ENCODE data around the gene AMZ2. TPM values are rescaled to one million over a fixed set of nuclear protein-coding genes. Genes with fewer than 3 reads are reported as not detected.

AMZ2 gene
- total RNA-seq, 1 experiment from 2014 or later = 136 TPM

- H3K27ac ChIP-seq (ENCODE audit: low read length) = peak overlapping the region; percentile 97
- peaks cover 67% of the 10 kb centered on the region for H3K79me2 ChIP-seq (ENCODE audit: low read length)
- DNase-seq = peak; percentile 92
- H3K4me1 ChIP-seq (ENCODE audit: low read length) = peaks cover 63% of the 10 kb centered on the region
- no peaks in the 10 kb centered on the region for H3K27me3 ChIP-seq (ENCODE audit: low read length)
- H3K4me2 ChIP-seq (ENCODE audit: low read depth, low read length, poor library complexity, severe bottlenecking) = peak overlapping the region; percentile 87
- H3K4me3 ChIP-seq (ENCODE audit: low read length) = peak overlapping the region; percentile 95
- H3K9me2 ChIP-seq (replicated peaks; ENCODE audit: insufficient read depth, low read length) = no peaks in the 10 kb centered on the region
- no peak overlapping the region for H2AFZ ChIP-seq (ENCODE audit: low read length)
- H4K20me1 ChIP-seq (ENCODE audit: insufficient read depth, low read depth, low read length) = no peaks in the 10 kb centered on the region
- no peaks in the 10 kb centered on the region for H3K9me3 ChIP-seq (ENCODE audit: low read length)
- H3K9ac ChIP-seq (ENCODE audit: low read length) = peak overlapping the region; percentile 99
- peaks cover 15% of the 10 kb centered on the region for H3K36me3 ChIP-seq (ENCODE audit: insufficient read depth, low read length)
Observed at GRCh38 chr17:68288804-68289203, 41.0 kb downstream of the AMZ2 start.

- H3K9me3 ChIP-seq (ENCODE audit: low read length) = no peaks in the 10 kb centered on the region
- peaks cover 65% of the 10 kb centered on the region for H3K79me2 ChIP-seq (ENCODE audit: low read length)
- H3K9me2 ChIP-seq (replicated peaks; ENCODE audit: insufficient read depth, low read length) = no peaks in the 10 kb centered on the region
- peak overlapping the region; percentile 99 for H3K9ac ChIP-seq (ENCODE audit: low read length)
- peaks cover 68% of the 10 kb centered on the region for H3K4me1 ChIP-seq (ENCODE audit: low read length)
- H4K20me1 ChIP-seq (ENCODE audit: insufficient read depth, low read depth, low read length) = no peaks in the 10 kb centered on the region
- H2AFZ ChIP-seq (ENCODE audit: low read length) = no peak overlapping the region
- H3K27ac ChIP-seq (ENCODE audit: low read length) = peak overlapping the region; percentile 97
- DNase-seq = peak; percentile 79
- H3K4me3 ChIP-seq (ENCODE audit: low read length) = peak overlapping the region; percentile 95
- H3K27me3 ChIP-seq (ENCODE audit: low read length) = no peaks in the 10 kb centered on the region
- peak overlapping the region; percentile 87 for H3K4me2 ChIP-seq (ENCODE audit: low read depth, low read length, poor library complexity, severe bottlenecking)
- peaks cover 13% of the 10 kb centered on the region for H3K36me3 ChIP-seq (ENCODE audit: insufficient read depth, low read length)
Observed at GRCh38 chr17:68289473-68289872, 41.6 kb downstream of the AMZ2 start.

DNA sequence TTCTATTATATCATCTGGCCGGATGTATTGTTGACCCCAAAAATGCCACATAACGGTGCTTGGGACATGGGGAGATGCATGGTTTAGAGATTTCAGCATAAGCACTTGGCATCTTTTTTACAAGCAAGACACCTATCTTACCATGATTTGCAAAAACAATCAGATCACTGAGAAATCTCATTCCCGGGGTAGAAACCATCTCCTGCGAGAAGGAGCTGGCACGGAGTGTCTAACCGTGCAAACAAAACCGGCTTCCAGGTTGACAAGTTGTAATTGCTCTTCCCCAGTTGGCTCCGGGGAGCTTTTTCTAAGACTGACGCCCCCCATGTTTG, 42.1 kb downstream of the AMZ2 start:
- Histone ChIP-seq H4K20me1 (ENCODE audit: insufficient read depth, low read depth, low read length) (no peaks in the 10 kb centered on the region), H3K27me3 (ENCODE audit: low read length) (no peaks in the 10 kb centered on the region), H3K4me2 (ENCODE audit: low read depth, low read length, poor library complexity, severe bottlenecking) (peak overlapping the region; percentile 87), H3K27ac (ENCODE audit: low read length) (peak overlapping the region; percentile 97), H3K36me3 (ENCODE audit: insufficient read depth, low read length) (peaks cover 10% of the 10 kb centered on the region), H3K4me3 (ENCODE audit: low read length) (peak overlapping the region; percentile 95), H2AFZ (ENCODE audit: low read length) (no peak overlapping the region), H3K9me2 (replicated peaks; ENCODE audit: insufficient read depth, low read length) (no peaks in the 10 kb centered on the region), H3K4me1 (ENCODE audit: low read length) (peaks cover 68% of the 10 kb centered on the region), H3K9me3 (ENCODE audit: low read length) (no peaks in the 10 kb centered on the region), H3K9ac (ENCODE audit: low read length) (peak overlapping the region; percentile 99), H3K79me2 (ENCODE audit: low read length) (peaks cover 65% of the 10 kb centered on the region)
- DNase-seq = no peak

DNA sequence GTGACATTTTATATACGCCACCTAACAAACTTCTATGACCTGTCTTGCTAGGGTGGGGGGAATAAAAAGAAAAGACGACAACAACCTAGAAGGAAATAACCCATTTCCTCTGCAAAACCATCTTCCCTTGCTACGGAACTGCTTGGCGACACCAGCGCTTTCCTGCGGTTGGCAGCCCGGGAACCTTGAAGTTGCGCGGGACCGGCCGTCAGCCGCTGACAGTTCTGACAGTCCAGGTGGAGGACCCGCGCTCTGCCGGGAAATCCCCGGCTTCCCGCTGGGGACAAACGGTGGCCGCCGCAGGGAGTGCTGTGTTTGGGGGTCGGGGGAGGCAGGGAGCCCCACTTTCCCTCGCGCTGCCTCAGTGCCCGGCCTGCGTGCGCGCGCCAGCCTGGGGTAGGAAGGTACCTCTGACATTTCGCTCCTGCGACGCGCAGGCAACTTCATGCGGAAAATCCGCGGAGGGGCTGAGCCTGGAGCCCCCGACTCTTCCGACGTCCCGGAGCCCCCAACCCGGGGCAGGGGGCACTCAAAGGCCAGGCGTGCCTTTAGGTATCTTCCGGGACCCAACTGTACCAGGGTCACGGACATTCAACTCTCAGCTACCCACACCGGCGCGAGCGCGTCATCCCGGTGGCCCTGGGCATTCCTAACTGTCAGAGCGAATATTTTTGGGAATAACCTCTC, 42.6 kb downstream of the AMZ2 start:
- H4K20me1 ChIP-seq (ENCODE audit: insufficient read depth, low read depth, low read length) = no peaks in the 10 kb centered on the region
- peak overlapping the region; percentile 99 for H3K9ac ChIP-seq (ENCODE audit: low read length)
- H3K27me3 ChIP-seq (ENCODE audit: low read length) = no peaks in the 10 kb centered on the region
- H3K9me3 ChIP-seq (ENCODE audit: low read length) = no peaks in the 10 kb centered on the region
- H3K9me2 ChIP-seq (replicated peaks; ENCODE audit: insufficient read depth, low read length) = no peaks in the 10 kb centered on the region
- H2AFZ ChIP-seq (ENCODE audit: low read length) = no peak overlapping the region
- H3K4me3 ChIP-seq (ENCODE audit: low read length) = peak overlapping the region; percentile 95
- peaks cover 10% of the 10 kb centered on the region for H3K36me3 ChIP-seq (ENCODE audit: insufficient read depth, low read length)
- DNase-seq = peak; percentile 74
- peak overlapping the region; percentile 87 for H3K4me2 ChIP-seq (ENCODE audit: low read depth, low read length, poor library complexity, severe bottlenecking)
- H3K4me1 ChIP-seq (ENCODE audit: low read length) = peaks cover 67% of the 10 kb centered on the region
- H3K27ac ChIP-seq (ENCODE audit: low read length) = peak overlapping the region; percentile 97
- peaks cover 65% of the 10 kb centered on the region for H3K79me2 ChIP-seq (ENCODE audit: low read length)

DNA sequence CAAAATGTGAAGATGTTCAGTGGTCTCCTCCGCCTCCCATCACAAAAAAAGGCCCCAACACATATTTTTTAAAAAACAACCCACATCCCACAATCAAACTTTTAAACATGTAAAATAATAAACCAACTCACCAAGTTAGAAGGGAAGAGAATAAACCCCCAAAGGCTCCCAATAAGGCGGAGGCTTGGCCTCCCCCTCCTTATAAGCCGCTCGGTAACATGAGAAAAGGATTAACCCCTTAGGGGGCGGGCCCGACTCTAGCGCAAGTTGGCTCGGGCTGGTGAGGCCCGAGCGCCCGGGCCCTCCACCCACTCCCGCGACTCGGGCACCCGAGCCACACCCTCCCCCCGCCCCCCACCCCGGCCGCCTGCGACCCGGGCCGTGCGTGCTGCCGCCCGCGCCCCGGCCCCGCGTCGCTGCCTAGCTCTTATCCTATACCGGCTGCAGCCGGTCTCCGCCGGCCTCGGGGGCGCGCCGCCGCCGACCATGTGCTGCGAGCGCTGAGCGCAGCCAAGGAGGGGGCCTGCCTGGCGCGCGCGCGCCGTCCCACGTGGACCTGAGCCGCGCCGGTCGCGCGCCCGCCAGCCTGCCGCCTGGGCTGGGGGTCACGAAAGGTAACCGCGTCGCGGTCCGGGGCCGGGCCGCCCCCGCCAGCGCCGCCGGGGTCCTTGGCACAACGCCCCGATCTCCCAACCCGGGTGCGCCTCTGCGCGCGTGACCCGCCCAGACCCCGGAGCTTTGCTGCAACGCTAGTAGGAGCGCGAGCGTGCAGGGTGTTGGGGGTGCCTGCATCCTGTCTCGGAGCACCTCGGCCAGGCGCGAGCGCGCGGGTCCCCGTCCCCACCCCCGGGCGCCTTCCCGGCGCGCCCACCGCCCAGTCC, 43.4 kb downstream of the AMZ2 start, which contains the start of the genes ARSG and SLC16A6:
Gene ARSG, plus strand, starts transcription at position 541 of the 881 bp plus-strand sequence. CDS start 15,999 bp downstream, outside the sequence.
Gene SLC16A6, minus strand, starts transcription at position 173 of the 881 bp plus-strand sequence. CDS start 12,807 bp downstream, outside the sequence.
- no peaks in the 10 kb centered on the region for H4K20me1 ChIP-seq (ENCODE audit: insufficient read depth, low read depth, low read length)
- peak within 1 kb of the TSS; percentile 87 for H3K4me2 ChIP-seq (ENCODE audit: low read depth, low read length, poor library complexity, severe bottlenecking)
- no peaks in the 10 kb centered on the region for H3K9me2 ChIP-seq (replicated peaks; ENCODE audit: insufficient read depth, low read length)
- H3K9me3 ChIP-seq (ENCODE audit: low read length) = no peaks in the 10 kb centered on the region
- H3K9ac ChIP-seq (ENCODE audit: low read length) = peak within 1 kb of the TSS; percentile 99
- H2AFZ ChIP-seq (ENCODE audit: low read length) = 0 out of 2 replicates have a peak within 1 kb of the TSS, but pooled peaks have one; percentile 11
- H3K4me3 ChIP-seq (ENCODE audit: low read length) = peak within 1 kb of the TSS; percentile 95
- peak; percentile 96 for DNase-seq
- H3K79me2 ChIP-seq (ENCODE audit: low read length) = peaks cover 61% of the 10 kb centered on the region
- peaks cover 6% of the 10 kb centered on the region for H3K36me3 ChIP-seq (ENCODE audit: insufficient read depth, low read length)
- H3K27ac ChIP-seq (ENCODE audit: low read length) = peak within 1 kb of the TSS; percentile 97
- H3K4me1 ChIP-seq (ENCODE audit: low read length) = peaks cover 62% of the 10 kb centered on the region
- H3K27me3 ChIP-seq (ENCODE audit: low read length) = no peaks in the 10 kb centered on the region

- Histone ChIP-seq H3K36me3 (ENCODE audit: insufficient read depth, low read length) (no peaks in the 10 kb centered on the region; the same call in 1 of the 2 replicates), H3K27ac (ENCODE audit: low read length) (peak overlapping the region; percentile 97), H3K9me3 (ENCODE audit: low read length) (no peaks in the 10 kb centered on the region), H3K4me3 (ENCODE audit: low read length) (peak overlapping the region; percentile 95), H3K4me1 (ENCODE audit: low read length) (peaks cover 57% of the 10 kb centered on the region), H4K20me1 (ENCODE audit: insufficient read depth, low read depth, low read length) (no peaks in the 10 kb centered on the region), H3K9ac (ENCODE audit: low read length) (peak overlapping the region; percentile 99), H3K4me2 (ENCODE audit: low read depth, low read length, poor library complexity, severe bottlenecking) (peak overlapping the region; percentile 87), H3K27me3 (ENCODE audit: low read length) (no peaks in the 10 kb centered on the region), H3K9me2 (replicated peaks; ENCODE audit: insufficient read depth, low read length) (no peaks in the 10 kb centered on the region), H3K79me2 (ENCODE audit: low read length) (peaks cover 61% of the 10 kb centered on the region), H2AFZ (ENCODE audit: low read length) (0 out of 2 replicates have a peak overlapping the region, but pooled peaks have one; percentile 11)
- peak; percentile 98 for DNase-seq
Observed at GRCh38 chr17:68291836-68292688, 44.2 kb downstream of the AMZ2 start.

DNA sequence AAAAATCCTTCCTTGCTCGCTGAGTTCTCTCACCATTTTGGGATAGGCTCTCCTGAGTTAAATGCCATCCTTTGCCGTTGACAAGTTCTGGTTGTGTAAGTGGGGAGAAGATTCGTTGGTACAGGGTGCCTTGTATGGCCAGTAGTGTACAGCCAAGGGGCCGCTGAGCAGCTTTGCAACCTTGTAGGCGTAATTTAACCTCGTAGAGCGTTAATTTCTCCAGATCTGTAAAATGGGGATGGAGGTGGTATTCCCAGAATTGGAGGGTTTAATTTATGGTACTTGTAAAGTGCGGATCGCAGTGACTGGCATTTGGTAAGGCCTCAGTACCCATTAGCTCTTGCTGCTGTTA, 44.8 kb downstream of the AMZ2 start:
- H3K4me3 ChIP-seq (ENCODE audit: low read length) = peak overlapping the region; percentile 95
- H3K27ac ChIP-seq (ENCODE audit: low read length) = peak overlapping the region; percentile 97
- no peaks in the 10 kb centered on the region for H3K27me3 ChIP-seq (ENCODE audit: low read length)
- H4K20me1 ChIP-seq (ENCODE audit: insufficient read depth, low read depth, low read length) = no peaks in the 10 kb centered on the region
- no peaks in the 10 kb centered on the region for H3K9me3 ChIP-seq (ENCODE audit: low read length)
- no peaks in the 10 kb centered on the region for H3K9me2 ChIP-seq (replicated peaks; ENCODE audit: insufficient read depth, low read length)
- H2AFZ ChIP-seq (ENCODE audit: low read length) = no peak overlapping the region
- H3K4me2 ChIP-seq (ENCODE audit: low read depth, low read length, poor library complexity, severe bottlenecking) = peak overlapping the region; percentile 87
- peak overlapping the region; percentile 99 for H3K9ac ChIP-seq (ENCODE audit: low read length)
- H3K79me2 ChIP-seq (ENCODE audit: low read length) = peaks cover 58% of the 10 kb centered on the region
- H3K4me1 ChIP-seq (ENCODE audit: low read length) = peaks cover 51% of the 10 kb centered on the region
- H3K36me3 ChIP-seq (ENCODE audit: insufficient read depth, low read length) = no peaks in the 10 kb centered on the region; the same call in 1 of the 2 replicates
- no peak for DNase-seq

Data from Karpas-422 (cell line).